SU-DHL-6 (cell line): ENCODE results near the gene SLC16A11.

Experiments used
- CTCF ChIP-seq: fragments of 200-600 bp; sonication (generic); IDR thresholded peaks from one replicate; pipeline ENCODE4 v1.5.1; 2017; ENCODE audit warnings: antibody characterized with exemption, mild to moderate bottlenecking, low read length, moderate library complexity; ENCODE audit not compliant: insufficient read depth, poor library complexity, severe bottlenecking
- EZH2phosphoT487 ChIP-seq: fragments of 200-600 bp; sonication (generic), shearing (Covaris generic); conservative IDR thresholded peaks from 2 replicates; pipeline ENCODE4 v1.6.1; 2018; ENCODE audit warnings: mild to moderate bottlenecking, antibody characterized with exemption, low read length, moderate library complexity, mixed read lengths

DNA sequence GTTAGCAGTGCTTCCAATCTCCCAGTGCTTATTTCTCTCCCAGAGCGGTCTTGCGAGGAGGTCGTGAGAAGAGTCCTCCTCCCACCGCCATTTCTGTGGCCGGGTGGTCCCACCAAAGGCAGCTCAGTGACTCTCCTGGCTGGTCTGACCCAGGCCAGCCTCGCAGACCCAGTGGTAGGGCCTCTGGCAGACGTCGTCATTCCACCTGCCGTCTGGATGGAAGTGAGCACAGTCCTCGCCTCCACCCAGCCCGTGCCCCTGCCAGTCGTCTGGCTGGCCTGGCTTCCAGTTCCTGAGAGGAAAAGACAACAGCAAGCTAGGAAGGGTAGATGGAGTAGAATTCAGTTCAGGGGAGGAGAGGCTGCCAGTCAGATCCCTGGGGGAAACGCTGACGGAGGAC is 31.0 kb upstream of the SLC16A11 start:
- TF ChIP-seq CTCF (no peak), EZH2phosphoT487 (no peak)
